Aorta (tissue), 5 donors: Measurements from ENCODE around the gene RANBP10. TPM values are rescaled to one million over a fixed set of nuclear protein-coding genes. Genes with fewer than 3 reads are reported as not detected.
A peak's percentile ranks its signal among the peaks of the same experiment; 100 is the strongest.

ENCODE experiments used
- ATAC-seq: fragments of 200-7000 bp; cut with Tn5 transposase; one replicate; pipeline ENCODE4 v1.9.1; 2022; ENCODE audit warnings: moderate library complexity; ENCODE audit not compliant: low FRiP score
- DNase-seq, 2 donors: peaks; one replicate each; pipeline ENCODE4 v3.0.0-alpha.2; 2020
- H3K27ac ChIP-seq, 2 donors: one replicate each; pipeline ENCODE4 v1.5.1; 2013; ENCODE audit warnings: low read length in 2 of 2, mild to moderate bottlenecking in 2 of 2, moderate library complexity in 2 of 2, control low read depth in 1 of 2, inconsistent platforms in 1 of 2, low read depth in 1 of 2
- H3K27me3 ChIP-seq, 2 donors: one replicate each; pipeline ENCODE4 v1.6.1; 2013; ENCODE audit warnings: control low read depth in 1 of 2, low read length in 1 of 2, mild to moderate bottlenecking in 1 of 2, moderate library complexity in 1 of 2; ENCODE audit not compliant: insufficient read depth in 2 of 2, control insufficient read depth in 1 of 2
- H3K36me3 ChIP-seq, 2 donors: one replicate each; pipeline ENCODE4 v1.6.1; 2013; ENCODE audit warnings: control low read depth in 1 of 2, low read length in 1 of 2, mild to moderate bottlenecking in 1 of 2; ENCODE audit not compliant: insufficient read depth in 2 of 2, control insufficient read depth in 1 of 2
- H3K4me1 ChIP-seq, 2 donors: one replicate each; pipeline ENCODE4 v1.6.1; 2013; ENCODE audit warnings: low read length in 2 of 2, control low read depth in 1 of 2, mild to moderate bottlenecking in 1 of 2, moderate library complexity in 1 of 2; ENCODE audit not compliant: insufficient read depth in 2 of 2, control insufficient read depth in 1 of 2
- H3K4me3 ChIP-seq, 2 donors: one replicate each; pipeline ENCODE4 v1.5.1; 2013; ENCODE audit warnings: low read length in 2 of 2, control low read depth in 1 of 2, mild to moderate bottlenecking in 1 of 2
- H3K9me3 ChIP-seq: one replicate; pipeline ENCODE4 v1.6.1; 2013; ENCODE audit warnings: mild to moderate bottlenecking, low read length; ENCODE audit not compliant: control insufficient read depth
- WGBS, 2 donors: extraction: QIAGEN DNeasy Blood & Tissue Kit; methylation state at CpG; one replicate each; pipeline ENCODE4 v1.1.7; 2013; 5-methylcytosine and 5-hydroxymethylcytosine counted together
- intact Hi-C, 2 donors: fragments of 100-400 bp; cut with DNase I; formaldehyde crosslinking; loops; one replicate each; pipeline versions ENCODE4 v1.14.2 to v1.15.0; 2022
- polyA plus RNA-seq, 2 donors: library from polyadenylated mRNA; stranded (reverse); fragments of 200-250 nt; gene quantifications; one replicate each; pipeline ENCODE4 v1.2.3, GENCODE V29; 2013
- total RNA-seq, 2 donors: library from RNA; stranded (reverse); fragmentation: NEBNext Ultra II Directional; extraction: Animal tissue kit (Norgen Biotek cat#: 25700); gene quantifications; one replicate each; pipeline ENCODE4 v1.2.1, GENCODE V29; 2021
- donor health status: healthy with polysubstance abuse.
- donor health status: Bipolar disorder and iron deficiency.
- donor health status: DM: no; HTN: no; CAD: no.
- donor health status: DM: no; HTN: no; CAD: no.
- donor health status: DM: yes; HTN: yes; CAD: no.

RANBP10 gene
- total and polyA plus RNA-seq, 4 donors, result 5.5 to 21.6 (median 14.8) TPM

DNA sequence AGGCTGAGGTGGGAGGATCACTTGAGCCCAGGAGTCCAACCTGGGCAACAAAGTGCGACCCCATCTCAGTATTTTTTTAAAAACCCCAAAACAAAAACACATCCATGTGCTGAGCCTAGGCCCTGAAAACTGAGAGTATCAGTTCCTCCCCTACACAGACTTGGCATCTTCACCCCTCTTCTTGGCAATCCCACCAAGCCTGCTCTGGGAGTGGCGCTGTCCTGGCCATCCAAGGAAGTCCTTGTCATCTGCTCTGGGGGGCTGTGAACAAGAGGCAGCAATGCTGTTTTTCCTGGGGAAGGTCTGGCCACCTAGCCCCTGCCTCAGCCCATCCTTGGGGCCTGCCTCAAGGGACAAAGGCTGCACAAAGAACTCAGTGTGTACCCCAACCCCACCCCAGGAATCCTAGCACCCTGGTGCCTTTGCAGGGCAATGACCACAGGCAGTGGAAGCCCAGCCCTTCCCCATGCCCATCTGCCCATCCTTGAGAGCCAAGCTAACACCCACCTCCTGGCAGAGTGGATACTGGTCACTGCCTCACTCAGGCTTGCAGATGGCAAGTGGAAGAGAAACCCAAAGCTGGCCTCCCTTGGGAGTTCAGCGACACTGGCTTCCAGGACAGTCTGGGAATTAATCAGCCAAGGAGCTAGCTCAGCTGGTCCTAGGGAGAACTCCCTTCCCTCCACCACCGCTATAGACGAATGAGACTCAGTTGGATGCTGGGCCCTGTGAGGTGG is 72.5 kb downstream of the RANBP10 start:
- intact Hi-C loops, result no loop called here
- H3K27me3 ChIP-seq, result no peaks in the 10 kb centered on the region
- peaks cover 0 to 9% of the 10 kb centered on the region in 2 donors for H3K36me3 ChIP-seq
- 86 to 90% methylated on average over 5 of the region's 5 CpGs for WGBS, 2 donors
- ATAC-seq, result no peak
- peak in 1 of 2 donors; percentile 30 for DNase-seq
- no peaks in the 10 kb centered on the region for H3K4me1 ChIP-seq
- H3K27ac ChIP-seq, result no peak overlapping the region
- no peaks in the 10 kb centered on the region for H3K9me3 ChIP-seq
- no peak overlapping the region for H3K4me3 ChIP-seq

DNA sequence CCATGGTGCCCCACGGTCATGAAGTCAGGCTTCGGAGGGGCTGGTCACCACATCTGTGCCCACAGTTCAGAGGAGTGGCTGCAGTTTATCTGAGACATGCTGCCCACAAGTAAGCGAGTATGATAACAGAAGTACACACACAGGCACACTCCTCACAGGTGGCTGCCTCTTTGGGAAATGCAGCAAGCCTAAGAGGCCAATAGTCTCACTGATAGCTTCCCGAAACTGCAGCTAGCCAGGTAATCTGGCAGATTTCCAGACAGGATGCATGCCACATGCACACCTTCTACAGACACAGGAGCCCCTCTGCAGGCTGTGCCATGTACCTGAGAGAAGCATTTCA is 74.6 kb downstream of the RANBP10 start:
- no peak for ATAC-seq
- peaks cover 0 to 11% of the 10 kb centered on the region in 2 donors for H3K36me3 ChIP-seq
- 87 to 95% methylated on average over 4 of the region's 4 CpGs for WGBS, 2 donors

DNA sequence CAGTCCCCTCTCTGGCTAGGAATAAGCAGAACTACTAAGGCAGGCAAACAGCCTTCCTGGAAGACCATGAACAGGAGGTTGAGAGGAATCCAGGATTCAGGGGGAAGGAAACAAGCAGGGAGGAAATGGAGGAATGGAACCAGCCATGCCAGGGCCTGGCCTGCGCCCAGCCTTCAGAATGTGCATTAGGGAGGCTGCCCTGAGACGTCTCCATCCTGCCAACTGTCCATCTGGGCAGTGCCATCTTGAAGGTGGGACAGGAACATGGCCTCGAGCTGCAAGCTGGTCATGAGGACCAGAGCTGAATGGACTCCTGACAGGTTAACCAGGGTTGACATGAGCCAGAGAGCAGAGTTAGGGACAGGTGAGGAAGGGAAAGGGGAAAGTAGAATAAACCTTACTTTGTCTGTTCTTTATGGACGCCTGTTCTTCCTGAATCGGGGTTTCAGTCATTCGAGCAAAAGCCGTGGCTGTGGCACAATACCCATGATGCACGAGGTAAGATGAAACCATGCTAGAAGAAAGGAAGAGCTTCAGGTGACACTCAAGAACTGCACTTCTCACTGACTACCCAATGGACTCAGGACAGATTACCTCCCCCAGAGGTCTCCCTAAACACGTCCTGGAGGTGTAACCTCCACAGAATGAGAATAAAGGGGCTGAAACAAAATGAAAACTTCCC is 75.1 kb downstream of the RANBP10 start:
- Histone ChIP-seq H3K27ac (no peak overlapping the region), H3K27me3 (no peaks in the 10 kb centered on the region), H3K36me3 (peaks cover 0 to 11% of the 10 kb centered on the region in 2 donors), H3K4me1 (no peaks in the 10 kb centered on the region), H3K9me3 (no peaks in the 10 kb centered on the region), H3K4me3 (no peak overlapping the region)
- intact Hi-C loops, result no loop called here
- peak in 1 of 2 donors; percentile 12 for DNase-seq
- ATAC-seq, result no peak
- 90 to 91% methylated on average over 9 of the region's 9 CpGs for WGBS, 2 donors

More for the DNA sequence above, 74.6 kb downstream of the RANBP10 start:
- no peaks in the 10 kb centered on the region for H3K9me3 ChIP-seq
- H3K27ac ChIP-seq, result no peak overlapping the region
- intact Hi-C loops, result no loop called here
- DNase-seq, result peak in 1 of 2 donors; percentile 23
- H3K4me1 ChIP-seq, result no peaks in the 10 kb centered on the region
- no peaks in the 10 kb centered on the region for H3K27me3 ChIP-seq
- no peak overlapping the region for H3K4me3 ChIP-seq

DNA sequence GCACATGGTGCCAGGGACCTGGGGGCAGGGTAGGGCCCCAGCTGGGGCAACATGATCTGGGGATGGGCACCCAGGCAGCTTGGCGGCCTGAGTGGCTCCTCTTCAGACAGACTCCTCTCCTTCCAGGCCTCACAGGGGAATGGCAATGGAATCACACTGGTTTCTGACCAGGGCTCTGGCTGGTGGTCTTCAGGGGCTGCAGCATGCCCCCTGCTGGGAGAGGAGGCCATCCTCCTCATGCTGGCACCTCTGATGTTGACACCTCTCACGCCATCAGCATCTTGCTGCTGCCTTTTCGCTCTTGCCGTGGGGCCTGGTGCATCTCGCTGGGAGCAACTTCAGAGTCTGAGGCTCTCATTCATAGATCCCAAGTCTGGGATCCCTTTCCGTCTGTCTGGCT is 76.0 kb downstream of the RANBP10 start:
- no peaks in the 10 kb centered on the region for H3K4me1 ChIP-seq
- peaks cover 0 to 9% of the 10 kb centered on the region in 2 donors for H3K36me3 ChIP-seq
- ATAC-seq, result no peak
- H3K27ac ChIP-seq, result no peak overlapping the region
- H3K9me3 ChIP-seq, result no peaks in the 10 kb centered on the region
- H3K4me3 ChIP-seq, result no peak overlapping the region
- no peaks in the 10 kb centered on the region for H3K27me3 ChIP-seq
- WGBS, 2 donors, result 91 to 92% methylated on average over 6 of the region's 6 CpGs
- DNase-seq, result peak in 1 of 2 donors; percentile 37
- intact Hi-C loops, result no loop called here

DNA sequence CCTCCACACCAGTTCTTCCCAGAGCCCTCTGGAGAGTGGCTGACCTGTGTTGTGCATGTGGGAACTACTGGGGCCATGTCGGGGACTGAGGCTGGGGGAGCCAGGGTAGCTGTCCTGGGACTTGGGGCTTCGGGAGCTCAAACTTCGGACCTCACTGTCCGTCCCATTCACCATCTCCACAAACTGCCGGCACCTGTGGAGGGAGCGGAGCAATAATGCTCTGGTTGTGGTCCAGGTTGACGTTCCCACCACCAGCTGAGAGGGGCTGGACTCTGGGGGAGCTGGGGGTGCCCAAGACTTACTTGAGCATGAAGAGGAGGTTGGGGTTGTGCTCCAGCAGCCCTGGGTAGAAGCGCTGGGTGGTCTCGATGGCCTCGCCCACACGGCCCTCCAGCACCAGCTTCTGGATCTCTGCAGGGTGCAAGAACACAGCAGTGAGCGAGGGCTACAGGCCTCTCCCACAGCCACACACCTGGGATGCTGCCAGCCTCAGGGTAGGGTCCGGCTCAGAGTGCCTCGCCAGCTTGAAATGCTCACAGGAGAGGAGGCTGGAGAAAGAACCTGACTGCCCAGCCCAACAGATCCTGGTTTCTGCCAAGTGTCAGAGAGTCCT is 76.6 kb downstream of the RANBP10 start:
- H3K36me3 ChIP-seq, result peaks cover 0 to 10% of the 10 kb centered on the region in 2 donors
- H3K27me3 ChIP-seq, result no peaks in the 10 kb centered on the region
- WGBS, 2 donors, result 94 to 96% methylated on average over 14 of the region's 14 CpGs
- no peak for ATAC-seq
- H3K9me3 ChIP-seq, result no peaks in the 10 kb centered on the region
- H3K4me3 ChIP-seq, result no peak overlapping the region
- intact Hi-C loops, result no loop called here
- peak in 1 of 2 donors; percentile 64 for DNase-seq
- no peaks in the 10 kb centered on the region for H3K4me1 ChIP-seq
- no peak overlapping the region for H3K27ac ChIP-seq

DNA sequence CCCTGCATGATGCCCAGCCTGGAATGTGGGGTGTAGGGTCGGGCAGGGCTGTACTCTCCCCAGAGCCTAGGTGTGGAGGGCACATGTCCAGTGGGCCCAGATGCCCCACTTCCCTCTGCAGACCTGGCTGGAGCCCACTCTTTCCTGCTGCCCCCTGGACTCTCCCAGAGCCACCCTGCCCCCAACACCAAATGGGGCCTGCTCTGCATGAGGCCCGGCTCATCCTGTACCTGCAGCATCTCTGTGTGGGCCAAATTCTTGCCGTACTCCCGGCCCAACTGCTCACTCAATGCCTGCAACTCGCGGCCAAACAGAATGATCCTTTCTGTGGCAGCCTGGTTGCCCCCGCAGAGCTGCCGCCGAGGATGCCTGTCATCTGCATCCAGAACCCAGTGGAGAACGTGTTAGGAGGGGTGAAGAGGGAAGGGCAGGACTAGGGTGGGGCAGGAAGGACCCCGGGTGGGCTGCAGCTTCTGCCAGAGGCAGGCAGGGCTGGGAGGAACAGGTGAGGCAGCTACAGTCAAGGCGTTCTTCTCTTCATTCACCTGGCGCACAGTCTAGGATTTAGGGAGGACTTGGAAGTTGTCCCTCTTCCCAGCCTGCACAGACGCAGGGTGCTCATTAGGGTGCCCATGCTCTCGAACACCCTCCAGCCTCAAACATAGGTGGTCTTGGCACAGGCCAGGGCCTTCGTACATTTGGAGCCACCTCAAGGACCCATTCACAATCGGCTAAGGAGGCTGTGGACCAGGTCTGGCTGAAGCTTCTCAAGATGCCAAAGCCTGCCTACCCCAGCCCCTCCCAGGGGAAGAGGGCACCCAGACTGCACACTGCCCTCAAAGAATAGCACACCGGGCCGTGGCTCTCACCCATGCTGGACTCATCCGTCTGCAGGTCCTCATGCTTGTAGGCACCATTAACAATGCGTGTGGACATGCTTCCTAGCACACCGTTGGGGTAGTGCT is 78.6 kb downstream of the RANBP10 start:
- no peaks in the 10 kb centered on the region for H3K9me3 ChIP-seq
- intact Hi-C loops, result no loop called here
- H3K27ac ChIP-seq, result no peak overlapping the region
- DNase-seq (peak in 1 of 2 donors; percentile 55), ATAC-seq (no peak)
- 91 to 92% methylated on average over 22 of the region's 22 CpGs for WGBS, 2 donors
- no peaks in the 10 kb centered on the region for H3K27me3 ChIP-seq
- H3K4me3 ChIP-seq, result no peak overlapping the region
- peaks cover 0 to 12% of the 10 kb centered on the region in 2 donors for H3K36me3 ChIP-seq
- H3K4me1 ChIP-seq, result no peaks in the 10 kb centered on the region

DNA sequence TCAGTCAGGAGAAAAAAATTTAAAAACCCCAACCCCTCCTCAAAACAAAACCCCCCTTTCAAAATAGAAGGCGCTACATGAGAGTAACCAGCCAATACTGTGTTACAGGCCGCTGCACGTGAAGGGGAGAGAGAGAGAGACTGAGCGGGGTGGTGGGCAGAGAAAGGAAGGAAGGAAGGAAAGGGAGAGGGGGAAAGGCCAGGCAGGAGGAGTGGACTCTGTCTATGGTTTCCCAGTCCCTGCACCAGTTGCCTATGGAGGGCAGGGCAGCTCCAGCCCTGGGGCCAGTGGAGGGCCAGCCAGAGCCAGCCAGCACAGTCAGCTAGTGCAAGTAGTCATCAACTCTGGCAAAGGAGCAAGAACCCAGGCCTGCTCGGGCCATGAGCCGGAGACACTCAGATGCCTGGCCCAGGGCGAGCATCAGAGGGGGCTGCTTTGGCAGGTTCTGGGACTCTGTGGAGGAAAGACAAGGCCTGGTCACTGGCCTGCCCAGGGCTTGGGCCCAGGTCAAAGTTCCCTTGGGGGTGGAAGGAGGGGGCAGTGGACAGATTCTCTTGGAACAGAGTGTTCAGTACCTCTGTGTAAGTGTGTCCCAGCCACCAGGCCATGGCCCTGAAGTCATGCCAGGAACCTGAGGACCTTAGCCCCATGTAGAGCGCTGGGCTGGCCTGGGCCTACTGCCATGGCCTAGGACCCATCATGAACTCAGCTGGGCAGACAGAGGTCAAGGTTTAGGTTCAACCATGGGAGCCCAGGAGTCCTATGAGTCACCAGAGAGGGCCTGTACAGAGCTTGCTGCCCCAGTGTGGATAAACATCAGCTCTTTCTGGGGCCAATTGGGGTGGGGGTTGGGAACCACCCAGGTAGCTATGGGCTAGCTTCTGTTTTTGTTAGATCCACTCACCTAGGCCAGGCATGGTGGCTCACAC is 80.0 kb downstream of the RANBP10 start:
- DNase-seq, result peak in 1 of 2 donors; percentile 66
- H3K4me3 ChIP-seq, result no peak overlapping the region
- intact Hi-C loops, result no loop called here
- no peaks in the 10 kb centered on the region for H3K9me3 ChIP-seq
- H3K4me1 ChIP-seq, result no peaks in the 10 kb centered on the region
- no peak overlapping the region for H3K27ac ChIP-seq
- WGBS, 2 donors, result 86 to 92% methylated on average over 8 of the region's 8 CpGs
- H3K27me3 ChIP-seq, result no peaks in the 10 kb centered on the region
- H3K36me3 ChIP-seq, result peaks cover 0 to 12% of the 10 kb centered on the region in 2 donors
- peak; percentile 23 for ATAC-seq
